ENCODE measurements around the gene ANAPC4. TPM values are rescaled to one million over a fixed set of nuclear protein-coding genes. Genes with fewer than 3 reads are reported as not detected.

Gene ANAPC4
- total and polyA plus RNA-seq, 2 donors (not counting 3 experiments of a cell fraction or from before 2014, with no cell fraction given), result 7.6 to 32.1 TPM

DNA sequence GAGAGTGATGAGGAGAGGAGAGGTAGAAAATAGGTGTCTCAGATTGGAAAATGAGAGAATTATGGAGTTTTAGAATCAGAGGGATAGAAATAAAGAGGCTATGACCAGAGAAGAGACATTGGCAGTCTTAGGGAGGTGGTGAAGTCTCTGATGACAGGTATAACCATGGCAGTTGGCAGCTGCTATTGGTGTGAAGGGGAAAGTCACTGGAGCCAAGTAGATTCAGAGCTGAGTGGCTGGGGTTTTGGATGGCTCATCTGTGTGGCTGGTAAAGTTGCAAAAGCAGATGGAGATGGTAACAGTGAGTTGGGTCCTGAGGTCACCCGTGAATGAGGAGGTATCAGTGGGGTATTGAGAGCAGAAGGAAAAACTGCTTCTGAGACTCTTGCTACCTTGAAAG, 46.5 kb downstream of the ANAPC4 start:
- FAIRE-seq (no peak), DNase-seq (ENCODE audit: low read depth, low spot score) (no peak)
- no peaks in the 10 kb centered on the region for H3K27me3 ChIP-seq (ENCODE audit: control insufficient read depth in 2 of 2, insufficient read depth in 2 of 2, low read length in 2 of 2)
- no peaks in the 10 kb centered on the region for H3K36me3 ChIP-seq (ENCODE audit: control insufficient read depth in 2 of 2, extremely low read depth in 1 of 2, insufficient read depth in 2 of 2, low read length in 2 of 2)
- H3K4me2 ChIP-seq (ENCODE audit: insufficient read depth, low read length), result no peak overlapping the region
- H4K20me1 ChIP-seq (replicated peaks; ENCODE audit: control insufficient read depth, extremely low read depth, insufficient read depth, low read length), result no peaks in the 10 kb centered on the region
- no peaks in the 10 kb centered on the region for H3K9me3 ChIP-seq (replicated peaks; ENCODE audit: control insufficient read depth, insufficient read depth, low read length)
- no peak overlapping the region for H2AFZ ChIP-seq (ENCODE audit: low read depth, low read length)
- ChIA-PET POLR2A (no interaction called here), CTCF (no interaction called here)
- no TSS peak for BruUV-seq (replicated peaks)
- no peaks in the 10 kb centered on the region for H3K4me1 ChIP-seq (ENCODE audit: control insufficient read depth, extremely low read depth, insufficient read depth, low read length)
- H3K9me1 ChIP-seq (replicated peaks; ENCODE audit: control insufficient read depth, extremely low read depth, insufficient read depth, low read length), result no peaks in the 10 kb centered on the region
- H3K4me3 ChIP-seq (replicated peaks in 1 of 3; ENCODE audit: insufficient read depth in 1 of 3, low read depth in 1 of 3, low read length in 3 of 3), result no peak overlapping the region
- no peak for TF ChIP-seq FOS (IDR thresholded peaks at IDR 0.05; ENCODE audit: borderline replicate concordance, insufficient read depth, low read length)
- TF ChIP-seq POLR2A (IDR thresholded peaks at IDR 0.05; ENCODE audit: low read depth, low read length), result no peak
- TF ChIP-seq, protein P1, sequence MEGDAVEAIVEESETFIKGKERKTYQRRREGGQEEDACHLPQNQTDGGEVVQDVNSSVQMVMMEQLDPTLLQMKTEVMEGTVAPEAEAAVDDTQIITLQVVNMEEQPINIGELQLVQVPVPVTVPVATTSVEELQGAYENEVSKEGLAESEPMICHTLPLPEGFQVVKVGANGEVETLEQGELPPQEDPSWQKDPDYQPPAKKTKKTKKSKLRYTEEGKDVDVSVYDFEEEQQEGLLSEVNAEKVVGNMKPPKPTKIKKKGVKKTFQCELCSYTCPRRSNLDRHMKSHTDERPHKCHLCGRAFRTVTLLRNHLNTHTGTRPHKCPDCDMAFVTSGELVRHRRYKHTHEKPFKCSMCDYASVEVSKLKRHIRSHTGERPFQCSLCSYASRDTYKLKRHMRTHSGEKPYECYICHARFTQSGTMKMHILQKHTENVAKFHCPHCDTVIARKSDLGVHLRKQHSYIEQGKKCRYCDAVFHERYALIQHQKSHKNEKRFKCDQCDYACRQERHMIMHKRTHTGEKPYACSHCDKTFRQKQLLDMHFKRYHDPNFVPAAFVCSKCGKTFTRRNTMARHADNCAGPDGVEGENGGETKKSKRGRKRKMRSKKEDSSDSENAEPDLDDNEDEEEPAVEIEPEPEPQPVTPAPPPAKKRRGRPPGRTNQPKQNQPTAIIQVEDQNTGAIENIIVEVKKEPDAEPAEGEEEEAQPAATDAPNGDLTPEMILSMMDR (IDR thresholded peaks at IDR 0.05; ENCODE audit: extremely low read depth in 1 of 2, insufficient read depth in 1 of 2, low read depth in 1 of 2, low read length in 2 of 2), result no peak
- TF ChIP-seq MYC (IDR thresholded peaks at IDR 0.05; ENCODE audit: low read depth, low read length), result no peak
- TF ChIP-seq EZH2 (IDR thresholded peaks at IDR 0.05; ENCODE audit: borderline replicate concordance, low read depth, low read length, severe bottlenecking), result no peak
- TF ChIP-seq GATA2 (IDR thresholded peaks at IDR 0.05; ENCODE audit: insufficient read depth, insufficient read length, low read depth, low read length), result no peak
- TF ChIP-seq JUN (IDR thresholded peaks at IDR 0.05; ENCODE audit: borderline replicate concordance, insufficient read depth, insufficient read length, low read depth), result no peak
- no peak for TF ChIP-seq POLR2AphosphoS5 (IDR thresholded peaks at IDR 0.05; ENCODE audit: insufficient read depth, low read depth, low read length)
- TF ChIP-seq, protein P2, sequence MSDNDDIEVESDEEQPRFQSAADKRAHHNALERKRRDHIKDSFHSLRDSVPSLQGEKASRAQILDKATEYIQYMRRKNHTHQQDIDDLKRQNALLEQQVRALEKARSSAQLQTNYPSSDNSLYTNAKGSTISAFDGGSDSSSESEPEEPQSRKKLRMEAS (IDR thresholded peaks at IDR 0.05; ENCODE audit: insufficient read depth, insufficient read length), result no peak
- dilution Hi-C loops (cut with MboI; ENCODE audit: extremely low pct_ligation_motif_present, low sequenced_read_pairs) (no loop called here), intact Hi-C loops (cut with micrococcal nuclease) (no loop called here)
- H3K27ac ChIP-seq (ENCODE audit: insufficient read depth, low read depth, low read length), result no peak overlapping the region
- H3K79me2 ChIP-seq (ENCODE audit: control insufficient read depth, insufficient read depth, low read length), result no peaks in the 10 kb centered on the region
- H3K9ac ChIP-seq (replicated peaks; ENCODE audit: extremely low read depth, insufficient read depth, low read length), result no peak overlapping the region

Data from endothelial cell of umbilical vein (primary cell).